Activated T-helper 1 cell treated with anti-CD3 and anti-CD28 coated beads, Interleukin-12 subunit alpha, Interleukin-12 subunit beta, Interleukin-2, Interleukin-4 antibody, amounts not matched to agents 30 ng/mL and 10 ng/mL and 1 ng/mL, durations not matched to agents 14 hours and 24 hours and 36 hours (primary cell): ENCODE data around the gene JARID2. TPM values are rescaled to one million over a fixed set of nuclear protein-coding genes. Genes with fewer than 3 reads are reported as not detected.

ENCODE experiments used
- DNase-seq: peaks from one replicate; pipeline ENCODE4 v3.0.0; 2021; ENCODE audit warnings: low spot score
- H3K27ac Mint-ChIP-seq: one replicate; pipeline ENCODE4 v1.8.0; 2021; ENCODE audit warnings: mild to moderate bottlenecking, mixed read lengths
- H3K27me3 Mint-ChIP-seq: one replicate; pipeline ENCODE4 v1.8.0; 2022; ENCODE audit warnings: mild to moderate bottlenecking, moderate library complexity, mixed read lengths; ENCODE audit not compliant: insufficient read depth
- H3K36me3 Mint-ChIP-seq: one replicate; pipeline ENCODE4 v1.8.0; 2021; ENCODE audit warnings: low read depth, mixed read lengths
- H3K4me1 Mint-ChIP-seq: one replicate; pipeline ENCODE4 v1.8.0; 2021; ENCODE audit warnings: low read depth, mixed read lengths
- H3K4me3 Mint-ChIP-seq: one replicate; pipeline ENCODE4 v1.8.0; 2021; ENCODE audit warnings: mild to moderate bottlenecking, moderate library complexity, mixed read lengths
- H3K9me3 Mint-ChIP-seq: one replicate; pipeline ENCODE4 v1.8.0; 2021; ENCODE audit warnings: mixed read lengths
- intact Hi-C: fragments of 100-400 bp; cut with micrococcal nuclease; formaldehyde crosslinking; loops from one replicate; pipeline ENCODE4 v1.15.1; 2024
- total RNA-seq: library from RNA; stranded (reverse); gene quantifications from 2 replicates; pipeline ENCODE4 v1.2.3, GENCODE V29; 2022

The JARID2 gene
- total RNA-seq, 1 donor from 2014 or later, result 60.5 TPM

DNA sequence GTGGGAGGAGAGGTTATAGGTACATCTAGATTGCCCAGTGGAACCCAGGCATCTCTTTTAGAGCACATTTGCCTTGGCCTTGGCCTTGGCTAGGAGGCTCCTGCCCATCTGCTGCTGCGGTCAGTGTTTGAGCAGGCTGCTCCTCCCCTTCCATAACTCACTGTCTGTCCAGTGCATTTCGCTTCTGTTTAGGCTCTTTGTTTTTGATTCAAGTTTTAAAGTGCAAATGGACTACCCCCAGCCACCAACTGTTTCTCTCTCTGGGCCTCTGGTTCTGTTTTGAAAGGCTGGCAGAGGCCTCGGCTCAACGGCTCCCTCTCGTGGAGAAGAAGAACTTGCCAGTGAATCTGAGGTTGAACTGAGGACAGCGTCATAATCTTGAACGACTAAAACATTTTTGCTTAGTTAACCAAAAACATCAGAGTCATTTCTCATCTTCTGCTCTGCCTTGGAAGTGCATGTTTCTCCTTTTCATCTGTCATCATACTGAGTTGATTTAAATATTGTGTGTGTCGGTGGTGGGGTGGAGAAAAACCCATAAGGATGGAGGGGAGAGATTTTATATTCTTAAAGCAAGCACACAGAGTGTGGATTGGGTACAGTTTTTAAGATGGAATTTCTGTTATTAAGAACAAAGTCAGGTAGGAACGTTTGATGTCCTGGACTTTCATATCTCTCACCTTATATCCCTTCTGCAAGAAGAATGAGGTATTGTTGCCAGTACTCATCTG, 245.6 kb downstream of the JARID2 start:
- peaks cover 31% of the 10 kb centered on the region for H3K4me1 Mint-ChIP-seq
- intact Hi-C loops, result loop anchor here (1.0 to 5.0 kb wide), 5 partner anchors 132 to 1281 kb away; no protein-coding TSS in a partner anchor
- H3K27ac Mint-ChIP-seq, result peak overlapping the region; percentile 77
- H3K9me3 Mint-ChIP-seq, result no peaks in the 10 kb centered on the region
- H3K27me3 Mint-ChIP-seq, result peaks cover 1% of the 10 kb centered on the region
- DNase-seq, result peak; percentile 55
- H3K36me3 Mint-ChIP-seq, result peaks cover 34% of the 10 kb centered on the region
- no peak overlapping the region for H3K4me3 Mint-ChIP-seq

DNA sequence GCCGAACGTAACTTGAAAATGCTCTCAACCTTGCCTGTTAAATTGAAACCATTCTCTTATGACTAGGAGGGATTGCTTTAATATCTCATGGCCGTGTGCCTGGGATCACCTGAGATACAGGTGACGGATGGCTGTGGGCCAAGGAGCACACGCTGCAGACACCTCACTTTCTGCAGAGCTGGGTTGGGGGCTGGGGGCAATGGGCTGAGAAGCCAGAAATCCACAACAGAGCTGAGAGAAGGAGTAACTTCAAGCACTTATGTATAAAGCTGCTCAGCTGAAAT, 246.1 kb downstream of the JARID2 start:
- Mint-ChIP-seq H3K4me1 (peaks cover 31% of the 10 kb centered on the region), H3K27ac (no peak overlapping the region), H3K4me3 (no peak overlapping the region), H3K36me3 (peaks cover 31% of the 10 kb centered on the region), H3K27me3 (peaks cover 1% of the 10 kb centered on the region), H3K9me3 (no peaks in the 10 kb centered on the region)
- DNase-seq, result no peak
- intact Hi-C loops, result loop anchor here (1.0 to 5.0 kb wide), 5 partner anchors 131 to 1281 kb away; no protein-coding TSS in a partner anchor

DNA sequence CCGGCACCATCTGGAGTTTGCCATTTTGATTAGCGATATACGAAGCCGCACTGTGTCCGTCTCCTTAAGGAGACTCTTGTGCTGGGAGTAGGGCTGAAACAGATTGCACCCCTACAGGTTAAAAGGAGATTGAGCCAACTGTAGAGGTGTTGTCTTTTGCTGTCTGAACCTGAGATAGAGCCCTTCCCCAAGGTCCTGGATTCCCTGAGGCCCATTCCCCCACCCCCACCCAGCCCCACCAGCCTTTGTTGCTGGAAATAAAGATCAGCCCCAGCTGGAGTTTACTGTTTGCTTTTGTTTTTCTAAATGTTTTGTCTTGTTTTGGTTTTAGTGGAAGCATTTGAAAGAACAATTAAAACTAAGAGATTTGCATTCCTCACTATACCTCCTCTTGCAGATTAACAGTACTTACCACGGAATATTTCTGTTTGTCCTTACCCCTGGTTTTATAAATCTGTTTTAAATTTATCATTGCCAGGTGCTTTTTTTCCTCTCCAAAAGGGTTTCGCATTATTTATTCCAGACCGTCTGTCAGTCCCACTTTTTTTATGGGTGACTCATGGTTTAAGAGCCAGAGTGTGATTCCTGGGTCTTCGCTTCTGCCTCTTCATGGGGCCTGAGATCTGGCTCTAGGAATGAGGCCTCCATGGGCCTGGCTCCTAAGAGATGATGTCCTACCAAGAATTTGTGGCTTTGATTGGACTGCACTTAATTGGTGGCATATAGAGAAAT, 247.7 kb downstream of the JARID2 start:
- H3K27ac Mint-ChIP-seq, result peak overlapping the region; percentile 79
- H3K9me3 Mint-ChIP-seq, result no peaks in the 10 kb centered on the region
- peaks cover 35% of the 10 kb centered on the region for H3K36me3 Mint-ChIP-seq
- intact Hi-C loops, result loop anchor here (5.0 kb wide), 1 partner anchor 756 kb away; no protein-coding TSS in a partner anchor
- peaks cover 1% of the 10 kb centered on the region for H3K27me3 Mint-ChIP-seq
- DNase-seq, result no peak
- H3K4me1 Mint-ChIP-seq, result peaks cover 31% of the 10 kb centered on the region
- H3K4me3 Mint-ChIP-seq, result no peak overlapping the region

DNA sequence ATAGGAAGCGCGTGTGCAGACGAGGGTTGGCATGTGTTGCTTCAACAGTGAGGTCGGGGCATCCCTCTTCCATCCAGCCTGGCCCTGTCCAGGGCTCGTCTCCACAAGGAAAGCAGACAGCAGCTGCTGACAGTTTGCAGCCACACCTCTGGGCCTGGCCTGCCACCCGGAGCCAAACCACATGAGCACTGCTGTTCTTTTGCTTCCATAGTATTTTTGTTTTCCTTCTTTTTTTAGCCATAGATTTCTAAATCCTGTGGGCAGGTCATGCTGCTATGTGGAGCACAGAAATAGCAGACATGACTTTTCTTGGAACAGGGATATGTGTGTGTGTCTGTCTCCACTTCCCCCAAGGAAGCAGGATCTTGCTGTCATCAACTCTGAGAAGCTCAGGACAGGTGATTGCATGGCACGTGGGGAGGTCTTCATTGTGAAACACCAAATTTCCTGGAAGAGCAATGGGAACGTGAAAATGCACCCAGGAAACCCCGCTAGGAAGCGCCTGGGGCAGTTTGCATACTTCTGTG, 249.6 kb downstream of the JARID2 start:
- no peak overlapping the region for H3K4me3 Mint-ChIP-seq
- H3K27me3 Mint-ChIP-seq, result peaks cover 1% of the 10 kb centered on the region
- no peak for DNase-seq
- intact Hi-C loops, result no loop called here
- H3K27ac Mint-ChIP-seq, result peak overlapping the region; percentile 52
- no peaks in the 10 kb centered on the region for H3K9me3 Mint-ChIP-seq
- peaks cover 31% of the 10 kb centered on the region for H3K36me3 Mint-ChIP-seq
- H3K4me1 Mint-ChIP-seq, result peaks cover 27% of the 10 kb centered on the region

GRCh38 chr6:15496345-15497131, 250.7 kb downstream of the JARID2 start:
- peaks cover 16% of the 10 kb centered on the region for H3K4me1 Mint-ChIP-seq
- no peaks in the 10 kb centered on the region for H3K9me3 Mint-ChIP-seq
- no peak for DNase-seq
- peaks cover 36% of the 10 kb centered on the region for H3K36me3 Mint-ChIP-seq
- intact Hi-C loops, result no loop called here
- H3K4me3 Mint-ChIP-seq, result no peak overlapping the region
- peaks cover 1% of the 10 kb centered on the region for H3K27me3 Mint-ChIP-seq
- H3K27ac Mint-ChIP-seq, result no peak overlapping the region

DNA sequence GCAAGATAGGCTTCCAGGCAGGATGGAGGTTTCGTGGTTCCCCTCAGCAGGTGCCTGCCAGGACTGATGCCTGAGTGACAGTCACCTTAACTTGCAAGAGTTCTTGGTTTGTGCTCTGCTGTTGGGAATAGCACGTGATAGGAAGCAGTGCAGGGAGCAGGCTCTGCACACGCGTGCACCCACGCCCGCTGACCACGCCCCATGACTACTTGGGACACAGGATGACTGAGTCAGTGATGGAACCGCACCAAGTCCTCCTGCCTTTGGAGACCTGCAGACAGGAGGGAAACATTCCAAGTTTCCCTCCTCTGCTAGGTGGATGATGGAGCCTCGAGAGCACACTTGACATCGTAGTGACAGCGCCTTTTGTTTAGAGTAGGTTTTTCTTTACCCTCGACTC, 252.8 kb downstream of the JARID2 start:
- peaks cover 4% of the 10 kb centered on the region for H3K4me1 Mint-ChIP-seq
- intact Hi-C loops, result no loop called here
- H3K27ac Mint-ChIP-seq, result peak overlapping the region; percentile 52
- no peaks in the 10 kb centered on the region for H3K9me3 Mint-ChIP-seq
- DNase-seq, result no peak
- H3K36me3 Mint-ChIP-seq, result peaks cover 38% of the 10 kb centered on the region
- H3K4me3 Mint-ChIP-seq, result no peak overlapping the region
- H3K27me3 Mint-ChIP-seq, result peaks cover 1% of the 10 kb centered on the region

- Mint-ChIP-seq H3K27ac (no peak overlapping the region), H3K36me3 (peaks cover 38% of the 10 kb centered on the region)
Observed at GRCh38 chr6:15499125-15499524, 253.3 kb downstream of the JARID2 start.

DNA sequence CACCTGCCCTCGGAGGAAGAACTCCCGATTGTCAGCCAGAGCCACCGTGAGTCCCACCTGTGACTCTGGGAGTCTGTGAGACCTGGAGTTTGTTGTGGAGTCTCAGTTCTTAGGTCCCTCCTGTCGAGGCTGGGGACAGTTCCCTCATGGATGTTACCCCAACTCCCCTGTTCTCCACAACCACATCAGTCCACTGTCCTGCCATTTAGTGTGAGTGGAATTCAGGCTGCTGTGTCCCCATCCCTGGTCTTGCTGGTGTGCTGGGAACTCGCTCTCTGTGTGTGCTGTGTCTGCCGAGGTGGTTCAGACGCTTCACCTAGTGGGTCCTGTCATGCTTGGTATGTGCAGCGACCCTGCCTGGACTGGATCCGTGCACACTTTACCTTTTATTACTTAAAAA, 253.7 kb downstream of the JARID2 start:
- H3K4me1 Mint-ChIP-seq, result peaks cover 4% of the 10 kb centered on the region
- peaks cover 40% of the 10 kb centered on the region for H3K36me3 Mint-ChIP-seq
- no peak overlapping the region for H3K27ac Mint-ChIP-seq
- DNase-seq, result no peak
- H3K9me3 Mint-ChIP-seq, result no peaks in the 10 kb centered on the region
- H3K27me3 Mint-ChIP-seq, result peaks cover 1% of the 10 kb centered on the region
- intact Hi-C loops, result no loop called here
- no peak overlapping the region for H3K4me3 Mint-ChIP-seq

More at GRCh38 chr6:15499125-15499524, 253.3 kb downstream of the JARID2 start:
- Mint-ChIP-seq H3K4me1 (peaks cover 4% of the 10 kb centered on the region), H3K9me3 (no peaks in the 10 kb centered on the region), H3K27me3 (peaks cover 1% of the 10 kb centered on the region), H3K4me3 (no peak overlapping the region)
- intact Hi-C loops, result no loop called here
- DNase-seq, result no peak

DNA sequence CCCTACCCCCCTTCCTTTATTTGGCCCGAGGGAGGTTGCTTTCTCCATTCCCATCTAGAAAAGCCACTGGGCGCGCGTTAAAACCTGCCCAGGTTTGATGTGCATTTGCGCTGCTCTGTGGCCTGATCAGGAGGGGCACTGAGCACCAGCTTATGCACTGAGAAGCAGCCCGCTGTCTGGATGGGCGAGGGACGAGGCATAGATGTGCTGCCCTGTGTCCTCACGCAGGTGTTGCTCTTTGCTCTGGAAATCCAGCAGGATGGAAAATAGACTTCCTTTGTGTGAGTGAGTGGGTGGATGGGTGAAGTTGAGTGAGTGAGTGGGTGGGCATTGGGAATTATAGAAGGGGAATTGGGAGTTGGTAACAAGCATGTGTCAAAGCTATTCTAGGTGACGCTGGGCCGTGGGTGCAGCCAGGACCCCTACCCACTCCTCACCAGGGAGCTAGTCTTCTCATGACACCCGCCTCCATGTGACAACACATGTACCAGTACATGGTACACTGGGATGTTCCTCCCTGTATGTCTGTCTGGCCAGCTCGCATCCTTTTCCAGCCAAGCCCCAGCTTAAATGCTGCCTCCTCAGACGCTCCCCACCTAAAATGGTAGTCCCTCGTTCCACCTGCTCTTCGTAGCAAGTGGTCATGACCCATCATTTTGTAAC, 254.3 kb downstream of the JARID2 start:
- Mint-ChIP-seq H3K36me3 (peaks cover 44% of the 10 kb centered on the region), H3K4me3 (no peak overlapping the region), H3K27me3 (peaks cover under 1% of the 10 kb centered on the region), H3K9me3 (no peaks in the 10 kb centered on the region), H3K4me1 (peaks cover 4% of the 10 kb centered on the region), H3K27ac (peak overlapping the region; percentile 3)
- intact Hi-C loops, result no loop called here
- DNase-seq, result no peak

GRCh38 chr6:15500901-15501825, 255.3 kb downstream of the JARID2 start:
- Mint-ChIP-seq H3K4me3 (no peak overlapping the region), H3K27ac (no peak overlapping the region), H3K9me3 (no peaks in the 10 kb centered on the region), H3K36me3 (peaks cover 42% of the 10 kb centered on the region), H3K4me1 (peaks cover 4% of the 10 kb centered on the region), H3K27me3 (no peaks in the 10 kb centered on the region)
- no peak for DNase-seq
- intact Hi-C loops, result no loop called here

- intact Hi-C loops, result no loop called here
- Mint-ChIP-seq H3K27ac (no peak overlapping the region), H3K27me3 (no peaks in the 10 kb centered on the region), H3K4me1 (peaks cover 4% of the 10 kb centered on the region), H3K36me3 (peaks cover 48% of the 10 kb centered on the region), H3K9me3 (no peaks in the 10 kb centered on the region), H3K4me3 (no peak overlapping the region)
- no peak for DNase-seq
Observed at GRCh38 chr6:15501826-15502445, 256.1 kb downstream of the JARID2 start.
